ENCODE results near the gene HLA-DOB. TPM values are rescaled to one million over a fixed set of nuclear protein-coding genes. Genes with fewer than 3 reads are reported as not detected.

HLA-DOB gene
- total and polyA plus RNA-seq, 10 of the 15 experiments (the other 5 are each of a cell fraction or from before 2014, with no cell fraction given) = 27.4 to 79.1 (median 37.0) TPM

DNA sequence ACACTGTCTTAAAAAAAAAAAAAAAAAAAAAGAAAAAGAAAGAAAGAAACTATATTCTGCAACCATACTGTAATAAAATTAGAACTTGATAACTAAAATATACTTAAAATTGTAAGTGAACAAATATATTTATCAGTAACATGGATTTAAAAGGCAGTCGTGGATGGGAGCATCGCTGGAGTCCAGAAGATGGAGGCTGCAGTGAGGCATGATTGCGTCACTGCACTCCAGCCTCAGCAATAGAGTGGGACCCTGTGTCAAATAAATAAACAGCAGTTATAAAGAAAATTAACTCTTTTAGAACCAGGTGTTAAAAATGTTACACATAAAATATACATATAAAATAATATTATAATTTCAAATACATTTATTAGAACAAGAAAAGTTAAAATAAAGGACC, 45.9 kb upstream of the HLA-DOB start:
- FAIRE-seq = no peak
- POLR2A ChIA-PET = interaction anchor here (1.0 to 2.0 kb wide), 3 partner anchors 9 to 24 kb away, joined by 4 to 7 read pairs (median 6); partner anchors contain the start of genes PSMB9, TAP1 and TAP2
- BruUV-seq (replicated peaks) = no TSS peak
- TF ChIP-seq STAT1 (conservative IDR thresholded peaks at IDR 0.05) = no peak
- no peak for TF ChIP-seq CHD1 (IDR thresholded peaks at IDR 0.05; ENCODE audit: low read depth, low read length)
- no peak for TF ChIP-seq CBX5 (IDR thresholded peaks at IDR 0.05; ENCODE audit: low read depth)
- no peak for TF ChIP-seq HDAC2 (IDR thresholded peaks at IDR 0.05)
- TF ChIP-seq, protein P1, sequence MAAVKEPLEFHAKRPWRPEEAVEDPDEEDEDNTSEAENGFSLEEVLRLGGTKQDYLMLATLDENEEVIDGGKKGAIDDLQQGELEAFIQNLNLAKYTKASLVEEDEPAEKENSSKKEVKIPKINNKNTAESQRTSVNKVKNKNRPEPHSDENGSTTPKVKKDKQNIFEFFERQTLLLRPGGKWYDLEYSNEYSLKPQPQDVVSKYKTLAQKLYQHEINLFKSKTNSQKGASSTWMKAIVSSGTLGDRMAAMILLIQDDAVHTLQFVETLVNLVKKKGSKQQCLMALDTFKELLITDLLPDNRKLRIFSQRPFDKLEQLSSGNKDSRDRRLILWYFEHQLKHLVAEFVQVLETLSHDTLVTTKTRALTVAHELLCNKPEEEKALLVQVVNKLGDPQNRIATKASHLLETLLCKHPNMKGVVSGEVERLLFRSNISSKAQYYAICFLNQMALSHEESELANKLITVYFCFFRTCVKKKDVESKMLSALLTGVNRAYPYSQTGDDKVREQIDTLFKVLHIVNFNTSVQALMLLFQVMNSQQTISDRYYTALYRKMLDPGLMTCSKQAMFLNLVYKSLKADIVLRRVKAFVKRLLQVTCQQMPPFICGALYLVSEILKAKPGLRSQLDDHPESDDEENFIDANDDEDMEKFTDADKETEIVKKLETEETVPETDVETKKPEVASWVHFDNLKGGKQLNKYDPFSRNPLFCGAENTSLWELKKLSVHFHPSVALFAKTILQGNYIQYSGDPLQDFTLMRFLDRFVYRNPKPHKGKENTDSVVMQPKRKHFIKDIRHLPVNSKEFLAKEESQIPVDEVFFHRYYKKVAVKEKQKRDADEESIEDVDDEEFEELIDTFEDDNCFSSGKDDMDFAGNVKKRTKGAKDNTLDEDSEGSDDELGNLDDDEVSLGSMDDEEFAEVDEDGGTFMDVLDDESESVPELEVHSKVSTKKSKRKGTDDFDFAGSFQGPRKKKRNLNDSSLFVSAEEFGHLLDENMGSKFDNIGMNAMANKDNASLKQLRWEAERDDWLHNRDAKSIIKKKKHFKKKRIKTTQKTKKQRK (IDR thresholded peaks at IDR 0.05; ENCODE audit: low read depth, low read length) = no peak
- no peak for TF ChIP-seq RFX5 (IDR thresholded peaks at IDR 0.05; ENCODE audit: low read depth, low read length)
- TF ChIP-seq POLR2A (IDR thresholded peaks at IDR 0.05; ENCODE audit: low read depth, low read length) = no peak
- TF ChIP-seq, protein P2, sequence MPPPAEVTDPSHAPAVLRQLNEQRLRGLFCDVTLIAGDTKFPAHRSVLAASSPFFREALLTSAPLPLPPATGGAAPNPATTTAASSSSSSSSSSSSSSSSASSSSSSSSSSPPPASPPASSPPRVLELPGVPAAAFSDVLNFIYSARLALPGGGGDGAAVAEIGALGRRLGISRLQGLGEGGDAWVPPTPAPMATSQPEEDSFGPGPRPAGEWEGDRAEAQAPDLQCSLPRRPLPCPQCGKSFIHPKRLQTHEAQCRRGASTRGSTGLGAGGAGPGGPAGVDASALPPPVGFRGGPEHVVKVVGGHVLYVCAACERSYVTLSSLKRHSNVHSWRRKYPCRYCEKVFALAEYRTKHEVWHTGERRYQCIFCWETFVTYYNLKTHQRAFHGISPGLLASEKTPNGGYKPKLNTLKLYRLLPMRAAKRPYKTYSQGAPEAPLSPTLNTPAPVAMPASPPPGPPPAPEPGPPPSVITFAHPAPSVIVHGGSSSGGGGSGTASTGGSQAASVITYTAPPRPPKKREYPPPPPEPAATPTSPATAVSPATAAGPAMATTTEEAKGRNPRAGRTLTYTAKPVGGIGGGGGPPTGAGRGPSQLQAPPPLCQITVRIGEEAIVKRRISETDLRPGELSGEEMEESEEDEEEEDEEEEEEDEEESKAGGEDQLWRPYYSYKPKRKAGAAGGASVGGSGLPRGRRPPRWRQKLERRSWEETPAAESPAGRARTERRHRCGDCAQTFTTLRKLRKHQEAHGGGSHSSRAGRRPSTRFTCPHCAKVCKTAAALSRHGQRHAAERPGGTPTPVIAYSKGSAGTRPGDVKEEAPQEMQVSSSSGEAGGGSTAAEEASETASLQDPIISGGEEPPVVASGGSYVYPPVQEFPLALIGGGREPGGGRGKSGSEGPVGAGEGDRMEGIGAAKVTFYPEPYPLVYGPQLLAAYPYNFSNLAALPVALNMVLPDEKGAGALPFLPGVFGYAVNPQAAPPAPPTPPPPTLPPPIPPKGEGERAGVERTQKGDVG (CRISPR knock-in tag; IDR thresholded peaks at IDR 0.05) = no peak
- no peak for TF ChIP-seq ZNF24 (IDR thresholded peaks at IDR 0.05)
- no peak for TF ChIP-seq ZZZ3 (IDR thresholded peaks at IDR 0.05; ENCODE audit: control insufficient read depth, insufficient read length, low read depth)
- TF ChIP-seq, protein P3, sequence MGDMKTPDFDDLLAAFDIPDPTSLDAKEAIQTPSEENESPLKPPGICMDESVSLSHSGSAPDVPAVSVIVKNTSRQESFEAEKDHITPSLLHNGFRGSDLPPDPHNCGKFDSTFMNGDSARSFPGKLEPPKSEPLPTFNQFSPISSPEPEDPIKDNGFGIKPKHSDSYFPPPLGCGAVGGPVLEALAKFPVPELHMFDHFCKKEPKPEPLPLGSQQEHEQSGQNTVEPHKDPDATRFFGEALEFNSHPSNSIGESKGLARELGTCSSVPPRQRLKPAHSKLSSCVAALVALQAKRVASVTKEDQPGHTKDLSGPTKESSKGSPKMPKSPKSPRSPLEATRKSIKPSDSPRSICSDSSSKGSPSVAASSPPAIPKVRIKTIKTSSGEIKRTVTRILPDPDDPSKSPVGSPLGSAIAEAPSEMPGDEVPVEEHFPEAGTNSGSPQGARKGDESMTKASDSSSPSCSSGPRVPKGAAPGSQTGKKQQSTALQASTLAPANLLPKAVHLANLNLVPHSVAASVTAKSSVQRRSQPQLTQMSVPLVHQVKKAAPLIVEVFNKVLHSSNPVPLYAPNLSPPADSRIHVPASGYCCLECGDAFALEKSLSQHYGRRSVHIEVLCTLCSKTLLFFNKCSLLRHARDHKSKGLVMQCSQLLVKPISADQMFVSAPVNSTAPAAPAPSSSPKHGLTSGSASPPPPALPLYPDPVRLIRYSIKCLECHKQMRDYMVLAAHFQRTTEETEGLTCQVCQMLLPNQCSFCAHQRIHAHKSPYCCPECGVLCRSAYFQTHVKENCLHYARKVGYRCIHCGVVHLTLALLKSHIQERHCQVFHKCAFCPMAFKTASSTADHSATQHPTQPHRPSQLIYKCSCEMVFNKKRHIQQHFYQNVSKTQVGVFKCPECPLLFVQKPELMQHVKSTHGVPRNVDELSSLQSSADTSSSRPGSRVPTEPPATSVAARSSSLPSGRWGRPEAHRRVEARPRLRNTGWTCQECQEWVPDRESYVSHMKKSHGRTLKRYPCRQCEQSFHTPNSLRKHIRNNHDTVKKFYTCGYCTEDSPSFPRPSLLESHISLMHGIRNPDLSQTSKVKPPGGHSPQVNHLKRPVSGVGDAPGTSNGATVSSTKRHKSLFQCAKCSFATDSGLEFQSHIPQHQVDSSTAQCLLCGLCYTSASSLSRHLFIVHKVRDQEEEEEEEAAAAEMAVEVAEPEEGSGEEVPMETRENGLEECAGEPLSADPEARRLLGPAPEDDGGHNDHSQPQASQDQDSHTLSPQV (IDR thresholded peaks at IDR 0.05) = no peak
- TF ChIP-seq RB1 (IDR thresholded peaks at IDR 0.05; ENCODE audit: borderline replicate concordance) = no peak
- no peak for TF ChIP-seq GABPA (IDR thresholded peaks at IDR 0.05; ENCODE audit: low read depth)

More for the DNA sequence above, 45.9 kb upstream of the HLA-DOB start:
- DNase-seq (ENCODE audit: low read depth, low spot score) (no peak), ATAC-seq (no peak)
- ChIA-PET CTCF (interaction anchor here (0.7 to 3.4 kb wide), 5 partner anchors 8 to 77 kb away, joined by 3 to 23 read pairs (median 7); partner anchors contain the start of genes PSMB9, TAP1 and TAP2), SMC1A (ENCODE audit: uncharacterized antibody, unreplicated experiment) (interaction anchor here (1.0 to 2.6 kb wide), 4 partner anchors 20 to 430 kb away, joined by 3 to 20 read pairs (median 6); partner anchors contain the start of gene TAP2), RAD21 (ENCODE audit: unreplicated experiment) (interaction anchor here (2.3 kb wide), 1 partner anchor 24 kb away, joined by 11 read pairs; the partner anchor contains the start of gene TAP2)
- Histone ChIP-seq H4K20me1 (ENCODE audit: control insufficient read depth, insufficient read depth) (no peaks in the 10 kb centered on the region), H3K9me3 (replicated peaks; ENCODE audit: control insufficient read depth, insufficient read depth, low read length) (no peaks in the 10 kb centered on the region), H3K9ac (ENCODE audit: control insufficient read depth, insufficient read depth, low read length) (no peak overlapping the region), H3K79me2 (ENCODE audit: control insufficient read depth, insufficient read depth, low read length) (peaks cover under 1% of the 10 kb centered on the region), H3K36me3 (ENCODE audit: control insufficient read depth in 2 of 2, insufficient read depth in 2 of 2, low read length in 1 of 2) (peaks cover 1 to 6% of the 10 kb centered on the region in 2 experiments; a peak in 3 of 4 replicates), H3K27ac (ENCODE audit: control insufficient read depth, insufficient read depth) (no peak overlapping the region), H3K4me3 (no peak overlapping the region), H3K4me1 (ENCODE audit: control insufficient read depth, insufficient read depth, low read length) (peaks cover 32% of the 10 kb centered on the region), H3K4me2 (ENCODE audit: control insufficient read depth, insufficient read depth) (no peak overlapping the region), H2AFZ (ENCODE audit: control insufficient read depth, low read depth, low read length) (no peak overlapping the region), H3K27me3 (replicated peaks in 1 of 2; ENCODE audit: control insufficient read depth in 2 of 2, insufficient read depth in 2 of 2, low read length in 1 of 2) (no peaks in the 10 kb centered on the region)
- intact Hi-C loops (cut with micrococcal nuclease; ENCODE audit: unreplicated experiment) = no loop called here
- in situ Hi-C loops (cut with MboI) = no loop called here
- WGBS (ENCODE audit: insufficient coverage, insufficient replicate concordance, low lambda C conversion rate, missing lambda C conversion rate) = 97% methylated on average over 3 of the region's 3 CpGs

All from GM12878 (cell line).